Fibroblast of mammary gland (primary cell): Measurements from ENCODE around the gene TIGIT.

Experiments
- DNase-seq: peaks from one replicate; pipeline ENCODE4 v3.0.0-alpha.2; 2010; ENCODE audit warnings: low read depth
- H3K4me3 ChIP-seq: 2 replicates; pipeline ENCODE4 v1.5.1; 2011; ENCODE audit warnings: low read depth, mild to moderate bottlenecking, low read length, moderate library complexity; ENCODE audit not compliant: control insufficient read depth
- CTCF ChIP-seq: conservative IDR thresholded peaks from 2 replicates; pipeline ENCODE4 v1.5.1; 2011; ENCODE audit warnings: low read depth, low read length, inconsistent platforms; ENCODE audit not compliant: control insufficient read depth, insufficient read depth

The TIGIT gene

GRCh38 chr3:114293838-114294535 lies at the start of gene TIGIT:
TSS of gene TIGIT (plus strand) at chr3:114294028. CDS start at chr3:114294062, 34 bp downstream.
- no peak for TF ChIP-seq CTCF
- H3K4me3 ChIP-seq = no peak within 1 kb of the TSS
- DNase-seq = no peak

DNA sequence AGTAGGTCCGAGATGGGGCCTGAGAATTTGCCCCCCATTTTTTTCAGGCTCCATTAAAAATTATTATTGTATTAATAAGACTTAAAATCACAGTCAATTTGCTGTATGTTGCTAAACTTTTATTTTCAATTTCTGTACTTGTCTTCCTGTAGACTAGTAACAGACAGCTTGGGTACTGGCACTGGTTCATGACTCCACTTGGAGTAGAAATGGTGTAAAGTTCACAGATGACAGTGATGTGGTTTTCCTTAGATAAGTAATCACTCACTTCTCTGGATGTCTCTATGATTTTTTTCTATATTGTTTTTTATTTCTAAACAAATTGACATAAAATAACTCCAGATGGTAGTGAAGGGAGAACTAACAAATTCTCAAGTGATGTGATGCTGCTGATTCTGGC lies 40.9 kb upstream of the TIGIT start:
- H3K4me3 ChIP-seq = no peak overlapping the region
- TF ChIP-seq CTCF = no peak
- no peak for DNase-seq

GRCh38 chr3:114253505-114253904 lies 40.3 kb upstream of the TIGIT start:
- no peak for TF ChIP-seq CTCF
- no peak overlapping the region for H3K4me3 ChIP-seq
- DNase-seq = no peak

- TF ChIP-seq CTCF = no peak
- DNase-seq = no peak
- no peak overlapping the region for H3K4me3 ChIP-seq
Observed at GRCh38 chr3:114259566-114259965, 34.3 kb upstream of the TIGIT start.

GRCh38 chr3:114260152-114260551 lies 33.7 kb upstream of the TIGIT start:
- no peak for DNase-seq
- H3K4me3 ChIP-seq = no peak overlapping the region
- TF ChIP-seq CTCF = no peak

DNA sequence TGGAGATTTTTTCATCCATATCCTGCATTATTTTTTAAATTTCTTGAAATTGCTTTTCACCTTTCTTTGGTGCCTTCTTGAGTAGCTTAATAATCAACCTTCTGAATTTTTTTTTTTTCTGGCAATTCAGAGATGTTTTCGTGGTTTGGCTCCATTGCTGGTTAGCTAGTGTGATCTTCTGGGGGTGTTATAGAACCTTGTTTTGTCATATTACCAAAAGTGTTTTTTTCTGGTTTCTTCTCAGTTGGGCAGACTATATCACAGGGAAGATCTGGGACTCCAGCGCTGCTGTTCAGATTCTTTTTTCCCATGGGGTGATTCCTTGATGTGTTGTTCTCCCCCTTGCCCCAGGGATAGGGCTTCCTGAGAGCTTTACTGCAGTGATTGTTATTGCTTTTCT lies 23.8 kb upstream of the TIGIT start:
- no peak overlapping the region for H3K4me3 ChIP-seq
- no peak for TF ChIP-seq CTCF
- DNase-seq = no peak

- DNase-seq = no peak
- no peak for TF ChIP-seq CTCF
- no peak overlapping the region for H3K4me3 ChIP-seq
Observed at GRCh38 chr3:114272271-114272670, 21.6 kb upstream of the TIGIT start.
